GM12878 (cell line): ENCODE results near the gene CCDC71L.

Experiments
- ATF7 ChIP-seq: fragments of 450-650 bp; IDR thresholded peaks from 2 replicates; pipeline ENCODE4 v1.6.1; 2016; ENCODE audit warnings: low read depth, mild to moderate bottlenecking
- BCL11A ChIP-seq: IDR thresholded peaks from 2 replicates; pipeline ENCODE4 v1.6.1; 2011; ENCODE audit warnings: low read depth, low read length
- CTCF ChIP-seq, 3 experiments: IDR thresholded peaks in 2 of 3; conservative IDR thresholded peaks in 1 of 3; 2 replicates each; pipeline ENCODE4 v1.5.1; 2011; ENCODE audit warnings: low read depth in 3 of 3, low read length in 3 of 3, mild to moderate bottlenecking in 3 of 3, control low read depth in 2 of 3, moderate library complexity in 2 of 3, inconsistent platforms in 1 of 3, mixed read lengths in 1 of 3; ENCODE audit not compliant: control insufficient read depth in 2 of 3, insufficient read depth in 1 of 3; ENCODE audit errors: extremely low read depth in 1 of 3
- FOXK2 ChIP-seq: fragments of 450-650 bp; IDR thresholded peaks from 2 replicates; pipeline ENCODE4 v1.6.1; 2017; ENCODE audit warnings: mild to moderate bottlenecking, moderate library complexity
- HDAC2 ChIP-seq: fragments of 200-600 bp; sonication (generic); IDR thresholded peaks from 2 replicates; pipeline ENCODE4 v1.6.1; 2017
- RAD21 ChIP-seq: IDR thresholded peaks from 2 replicates; pipeline ENCODE4 v1.6.1; 2011; ENCODE audit warnings: mild to moderate bottlenecking, low read depth, low read length, moderate library complexity; ENCODE audit not compliant: insufficient read depth
- RB1 ChIP-seq: fragments of 450-650 bp; formaldehyde crosslinking; IDR thresholded peaks from 2 replicates; pipeline ENCODE4 v1.6.1; 2017; ENCODE audit warnings: mild to moderate bottlenecking, borderline replicate concordance
- SMC3 ChIP-seq: IDR thresholded peaks from 2 replicates; pipeline ENCODE4 v1.6.1; 2011; ENCODE audit warnings: low read length, improper control_type of control experiment, borderline replicate concordance
- ZNF207 ChIP-seq: fragments of 450-650 bp; IDR thresholded peaks from 2 replicates; pipeline ENCODE4 v1.6.1; 2014; ENCODE audit warnings: antibody characterized with exemption, mild to moderate bottlenecking, borderline replicate concordance
- ZNF274 ChIP-seq: IDR thresholded peaks from one replicate; pipeline ENCODE4 v1.8.0; 2011; ENCODE audit not compliant: insufficient read length, insufficient read depth

- no peak for TF ChIP-seq FOXK2
- TF ChIP-seq RAD21 = no peak
- no peak for TF ChIP-seq ZNF274
- no peak for TF ChIP-seq RB1
- no peak for TF ChIP-seq ZNF207
- no peak for TF ChIP-seq ATF7
- TF ChIP-seq CTCF (IDR thresholded peaks at IDR 0.05 in 2 of 3, conservative IDR thresholded peaks at IDR 0.05 in 1 of 3; ENCODE audit: control insufficient read depth in 2 of 3, extremely low read depth in 1 of 3, insufficient read depth in 1 of 3, low read depth in 3 of 3, low read length in 3 of 3) = no peak
- TF ChIP-seq BCL11A = no peak
- TF ChIP-seq HDAC2 = no peak
- no peak for TF ChIP-seq SMC3
These were observed 44.3 kb downstream of the CCDC71L start for GRCh38 chr7:106616708-106617051.
